HG02642 (cell line): ENCODE data around the gene ALG13.
"Not testable (repeated sequence)": the region's sequence is repeated elsewhere in the genome, so short reads cannot be mapped to it uniquely, and the experiment has no call there.

ENCODE experiments used
- ATAC-seq: cut with Tn5 transposase; IDR thresholded peaks from one replicate; pipeline ENCODE4 v1.9.1; 2021; ENCODE audit warnings: mild to moderate bottlenecking; ENCODE audit not compliant: unreplicated experiment, poor library complexity

Gene ALG13

GRCh38 chrX:111680988-111681779 is at the start of gene ALG13:
ALG13 (plus strand) TSS chrX:111681170; CDS start chrX:111681219, 49 bp downstream.
- peak; percentile 99 for ATAC-seq

GRCh38 chrX:111634823-111635729 is 45.9 kb upstream of the ALG13 start:
- ATAC-seq, result no peak

- no peak for ATAC-seq
These were observed 39.0 kb upstream of the ALG13 start for GRCh38 chrX:111641969-111642368.

GRCh38 chrX:111645165-111645564 is 35.8 kb upstream of the ALG13 start:
- ATAC-seq, result not testable (repeated sequence)

- no peak for ATAC-seq
These were observed 35.4 kb upstream of the ALG13 start for GRCh38 chrX:111645607-111646006.

GRCh38 chrX:111646515-111646914 is 34.5 kb upstream of the ALG13 start:
- ATAC-seq, result no peak

- ATAC-seq, result no peak
These were observed 32.2 kb upstream of the ALG13 start for GRCh38 chrX:111648802-111649201.

- no peak for ATAC-seq
These were observed 31.3 kb upstream of the ALG13 start for GRCh38 chrX:111649638-111650037.

GRCh38 chrX:111650845-111651244 is 30.1 kb upstream of the ALG13 start:
- ATAC-seq, result no peak

GRCh38 chrX:111652719-111653118 is 28.3 kb upstream of the ALG13 start:
- no peak for ATAC-seq

- ATAC-seq, result no peak
These were observed 19.7 kb upstream of the ALG13 start for GRCh38 chrX:111661241-111661640.

- no peak for ATAC-seq
These were observed 18.7 kb upstream of the ALG13 start for GRCh38 chrX:111662292-111662691.

GRCh38 chrX:111671668-111672067 is 9.3 kb upstream of the ALG13 start:
- no peak for ATAC-seq

GRCh38 chrX:111687305-111687704 is 6.3 kb downstream of the ALG13 start:
- ATAC-seq, result no peak

- ATAC-seq, result no peak
These were observed 14.4 kb downstream of the ALG13 start for GRCh38 chrX:111695297-111695880.

GRCh38 chrX:111719426-111720210 is 38.6 kb downstream of the ALG13 start:
- ATAC-seq, result no peak

GRCh38 chrX:111728096-111728495 is 47.1 kb downstream of the ALG13 start:
- ATAC-seq, result no peak

- ATAC-seq, result no peak
These were observed 50.4 kb downstream of the ALG13 start for GRCh38 chrX:111731351-111731750.

GRCh38 chrX:111736571-111736970 is 55.6 kb downstream of the ALG13 start:
- no peak for ATAC-seq

GRCh38 chrX:111742018-111742417 is 61.0 kb downstream of the ALG13 start:
- no peak for ATAC-seq
